ENCODE measurements around the gene NBR1. TPM values are rescaled to one million over a fixed set of nuclear protein-coding genes. Genes with fewer than 3 reads are reported as not detected.
"Not testable (repeated sequence)": the region's sequence is repeated elsewhere in the genome, so short reads cannot be mapped to it uniquely, and the experiment has no call there.

Gene NBR1
- total and polyA plus RNA-seq, 4 experiments from 2014 or later, result 66.1 to 93.2 (median 83.3) TPM

DNA sequence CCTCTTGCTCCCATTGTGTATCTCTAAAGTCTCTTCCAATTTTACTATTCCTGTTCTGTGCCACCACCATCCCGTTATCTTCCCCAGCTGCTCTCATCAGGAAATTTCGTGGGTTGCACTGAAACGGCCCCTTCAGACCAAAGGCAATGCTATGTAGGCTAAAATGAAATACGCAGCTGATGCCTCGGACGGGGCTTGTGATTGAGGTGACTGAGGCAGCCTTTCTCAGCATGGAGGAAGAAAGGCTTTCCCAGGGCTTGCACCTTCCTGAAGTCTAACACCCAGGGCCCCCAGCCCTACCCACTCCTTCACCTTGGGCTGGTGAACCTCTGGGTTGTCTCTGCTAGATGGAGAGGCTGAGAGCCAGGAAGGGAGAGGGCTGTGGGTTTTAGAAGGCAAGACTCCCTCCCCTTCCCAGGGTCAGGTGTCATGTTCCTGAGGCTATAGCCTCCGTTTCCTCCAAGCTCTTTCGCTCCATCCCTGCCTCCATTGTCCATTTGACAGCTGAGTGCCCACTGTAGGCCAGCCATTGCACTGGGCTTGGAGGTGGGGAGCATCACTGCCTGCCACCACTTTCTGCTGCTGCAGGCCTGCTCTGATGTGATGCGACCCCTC, 49.6 kb downstream of the NBR1 start:
- Histone ChIP-seq H3K4me1 (ENCODE audit: insufficient read depth, low read length) (no peaks in the 10 kb centered on the region), H3K4me3 (ENCODE audit: low read length in 2 of 2) (no peak overlapping the region), H3K27me3 (ENCODE audit: insufficient read depth, low read length) (no peaks in the 10 kb centered on the region), H3K9me3 (ENCODE audit: control insufficient read depth in 1 of 2, low read length in 2 of 2) (no peaks in the 10 kb centered on the region), H3K27ac (ENCODE audit: low read depth, low read length) (no peak overlapping the region), H3K36me3 (ENCODE audit: insufficient read depth, low read length) (peaks cover 4% of the 10 kb centered on the region)
- H3K9me3 Mint-ChIP-seq, result no peaks in the 10 kb centered on the region
- H3K4me1 Mint-ChIP-seq, result peaks cover 0 to 19% (median 5%) of the 10 kb centered on the region in 4 donors
- H3K27me3 Mint-ChIP-seq, result no peaks in the 10 kb centered on the region
- H3K36me3 Mint-ChIP-seq, result peaks cover 15 to 20% of the 10 kb centered on the region in 2 donors
- H3K4me3 Mint-ChIP-seq, result no peak overlapping the region
- ChIA-PET POLR2A (ENCODE audit: partially characterized antibody) (interaction anchor here (1.7 to 2.3 kb wide), 2 partner anchors 95 to 140 kb away, joined by 6 to 10 read pairs; no protein-coding TSS in a partner anchor), CTCF (ENCODE audit: partially characterized antibody) (interaction anchor here (1.4 kb wide), 1 partner anchor 95 kb away, joined by 3 read pairs; no protein-coding TSS in a partner anchor)
- H3K27ac Mint-ChIP-seq, result peak overlapping the region in 1 of 7 donors; percentile 2
- intact Hi-C loops (cut with micrococcal nuclease), result no loop called here
- DNase-seq, result no peak

- Histone ChIP-seq H3K4me1 (ENCODE audit: insufficient read depth, low read length) (no peaks in the 10 kb centered on the region), H3K27me3 (ENCODE audit: insufficient read depth, low read length) (no peaks in the 10 kb centered on the region), H3K9me3 (ENCODE audit: control insufficient read depth in 1 of 2, low read length in 2 of 2) (no peaks in the 10 kb centered on the region), H3K4me3 (ENCODE audit: low read length in 2 of 2) (no peak overlapping the region), H3K36me3 (ENCODE audit: insufficient read depth, low read length) (no peaks in the 10 kb centered on the region), H3K27ac (ENCODE audit: low read depth, low read length) (no peak overlapping the region)
- Mint-ChIP-seq H3K4me3 (no peak overlapping the region), H3K27me3 (no peaks in the 10 kb centered on the region), H3K4me1 (peaks cover 0 to 4% (median 1%) of the 10 kb centered on the region in 4 donors), H3K27ac (peak overlapping the region in 1 of 7 donors; percentile 45), H3K36me3 (peaks cover 5 to 8% of the 10 kb centered on the region in 2 donors), H3K9me3 (no peaks in the 10 kb centered on the region)
- no peak for DNase-seq
- POLR2A ChIA-PET (ENCODE audit: partially characterized antibody), result no interaction called here
- CTCF ChIA-PET (ENCODE audit: partially characterized antibody), result interaction anchor here (1.1 kb wide), 1 partner anchor 115 kb away, joined by 4 read pairs; no protein-coding TSS in a partner anchor
- intact Hi-C loops (cut with micrococcal nuclease), result no loop called here
These were observed 53.2 kb downstream of the NBR1 start for GRCh38 chr17:43224146-43224705.

GRCh38 chr17:43226393-43226792, 55.4 kb downstream of the NBR1 start:
- Mint-ChIP-seq H3K27ac (no peak overlapping the region), H3K27me3 (no peaks in the 10 kb centered on the region), H3K4me3 (no peak overlapping the region), H3K9me3 (no peaks in the 10 kb centered on the region), H3K4me1 (no peaks in the 10 kb centered on the region), H3K36me3 (peaks cover 3 to 8% of the 10 kb centered on the region in 2 donors)
- no peak for DNase-seq
- Histone ChIP-seq H3K36me3 (ENCODE audit: insufficient read depth, low read length) (no peaks in the 10 kb centered on the region), H3K27me3 (ENCODE audit: insufficient read depth, low read length) (no peaks in the 10 kb centered on the region), H3K27ac (ENCODE audit: low read depth, low read length) (no peak overlapping the region), H3K9me3 (ENCODE audit: control insufficient read depth in 1 of 2, low read length in 2 of 2) (no peaks in the 10 kb centered on the region), H3K4me3 (ENCODE audit: low read length in 2 of 2) (no peak overlapping the region), H3K4me1 (ENCODE audit: insufficient read depth, low read length) (no peaks in the 10 kb centered on the region)
- intact Hi-C loops (cut with micrococcal nuclease), result no loop called here
- POLR2A ChIA-PET (ENCODE audit: partially characterized antibody), result interaction anchor here (0.7 to 2.6 kb wide), 3 partner anchors 89 to 246 kb away, joined by 3 to 10 read pairs (median 3); partner anchors contain the start of gene RUNDC1
- CTCF ChIA-PET (ENCODE audit: partially characterized antibody), result interaction anchor here (1.1 to 1.4 kb wide), 2 partner anchors 15 to 83 kb away, joined by 3 to 5 read pairs; partner anchors contain the start of gene TMEM106A

GRCh38 chr17:43228020-43228782, 57.2 kb downstream of the NBR1 start, which contains the start of gene CCDC200:
TSS of gene CCDC200 (minus strand) at chr17:43228623. CDS start at chr17:43228554, 69 bp downstream.
- CTCF ChIA-PET (ENCODE audit: partially characterized antibody), result not testable (repeated sequence)

GRCh38 chr17:43231205-43232020, 60.4 kb downstream of the NBR1 start:
- H3K36me3 ChIP-seq (ENCODE audit: insufficient read depth, low read length); H3K4me1 ChIP-seq (ENCODE audit: insufficient read depth, low read length); H3K9me3 Mint-ChIP-seq; H3K4me1 Mint-ChIP-seq; POLR2A ChIA-PET (ENCODE audit: partially characterized antibody); CTCF ChIA-PET (ENCODE audit: partially characterized antibody); H3K4me3 ChIP-seq (ENCODE audit: low read length in 2 of 2); H3K27me3 ChIP-seq (ENCODE audit: insufficient read depth, low read length); H3K27me3 Mint-ChIP-seq; intact Hi-C loops (cut with micrococcal nuclease); H3K36me3 Mint-ChIP-seq; H3K27ac ChIP-seq (ENCODE audit: low read depth, low read length); H3K9me3 ChIP-seq (ENCODE audit: control insufficient read depth in 1 of 2, low read length in 2 of 2): not testable (repeated sequence)
- Mint-ChIP-seq H3K4me3 (peak overlapping the region in 3 of 8 donors; percentile 36 to 57 (median 41)), H3K27ac (peak overlapping the region in 1 of 7 donors; percentile 60)
- peak in 1 of 5 donors; percentile 40 for DNase-seq

More at GRCh38 chr17:43228020-43228782, 57.2 kb downstream of the NBR1 start, which contains the start of gene CCDC200:
- H3K27me3 Mint-ChIP-seq; H3K4me3 Mint-ChIP-seq; H3K4me3 ChIP-seq (ENCODE audit: low read length in 2 of 2); DNase-seq; H3K36me3 Mint-ChIP-seq; POLR2A ChIA-PET (ENCODE audit: partially characterized antibody); intact Hi-C loops (cut with micrococcal nuclease); H3K27me3 ChIP-seq (ENCODE audit: insufficient read depth, low read length); H3K4me1 Mint-ChIP-seq; H3K9me3 Mint-ChIP-seq; H3K27ac Mint-ChIP-seq; H3K4me1 ChIP-seq (ENCODE audit: insufficient read depth, low read length); H3K36me3 ChIP-seq (ENCODE audit: insufficient read depth, low read length); H3K9me3 ChIP-seq (ENCODE audit: control insufficient read depth in 1 of 2, low read length in 2 of 2); H3K27ac ChIP-seq (ENCODE audit: low read depth, low read length): not testable (repeated sequence)

DNA sequence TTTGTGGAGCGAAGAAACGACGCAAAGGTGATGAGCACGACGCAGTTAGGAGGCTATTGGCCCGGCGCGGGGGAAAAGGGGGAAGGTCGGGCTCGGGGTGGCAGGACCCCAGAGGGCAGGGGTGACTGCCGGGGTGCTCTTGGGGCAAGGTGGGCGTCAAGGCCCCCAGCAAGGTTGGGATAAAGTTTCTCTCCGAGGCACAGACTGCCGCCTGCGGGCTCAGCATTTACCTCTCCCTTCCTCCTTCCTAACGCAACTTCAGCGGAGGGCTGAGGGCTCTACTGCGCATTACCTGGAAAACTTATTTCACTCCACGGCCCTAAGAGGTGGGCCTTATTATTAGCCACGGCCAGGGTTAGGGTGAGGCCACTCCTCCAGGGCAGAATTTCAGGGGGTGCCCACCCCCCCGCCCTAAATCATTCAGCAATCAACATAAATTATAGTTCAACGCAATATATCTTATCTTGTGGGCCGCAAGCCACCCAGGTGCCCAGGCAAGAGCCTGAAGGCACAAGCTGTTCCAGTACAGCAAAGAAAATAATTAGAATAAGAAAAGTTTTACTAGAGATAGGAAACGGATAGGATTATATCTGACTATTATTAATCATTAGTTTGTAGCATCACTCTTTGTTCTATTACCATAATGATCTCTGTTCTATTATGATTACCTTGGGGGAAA, 61.1 kb downstream of the NBR1 start:
- H3K9me3 Mint-ChIP-seq; intact Hi-C loops (cut with micrococcal nuclease); H3K4me1 ChIP-seq (ENCODE audit: insufficient read depth, low read length); H3K9me3 ChIP-seq (ENCODE audit: control insufficient read depth in 1 of 2, low read length in 2 of 2); CTCF ChIA-PET (ENCODE audit: partially characterized antibody); H3K27ac ChIP-seq (ENCODE audit: low read depth, low read length); H3K4me1 Mint-ChIP-seq; H3K36me3 ChIP-seq (ENCODE audit: insufficient read depth, low read length); H3K27me3 Mint-ChIP-seq; POLR2A ChIA-PET (ENCODE audit: partially characterized antibody); H3K27me3 ChIP-seq (ENCODE audit: insufficient read depth, low read length); H3K4me3 ChIP-seq (ENCODE audit: low read length in 2 of 2); H3K36me3 Mint-ChIP-seq: not testable (repeated sequence)
- peak overlapping the region in 3 of 8 donors; percentile 22 to 83 (median 70) for H3K4me3 Mint-ChIP-seq
- peak overlapping the region in 2 of 7 donors; percentile 78 to 79 for H3K27ac Mint-ChIP-seq
- peak in 3 of 5 donors; percentile 28 to 47 (median 32) for DNase-seq
